ENCODE results near the gene PRDM16. TPM values are rescaled to one million over a fixed set of nuclear protein-coding genes. Genes with fewer than 3 reads are reported as not detected.

The PRDM16 gene
- total and polyA plus RNA-seq, 2 experiments from 2014 or later = 0.14 to 0.16 TPM

- peaks cover 17% of the 10 kb centered on the region for H3F3A ChIP-seq (replicated peaks; ENCODE audit: low read depth)
- H3K79me2 ChIP-seq (replicated peaks; ENCODE audit: insufficient read depth) = peaks cover 19% of the 10 kb centered on the region; the same call in 1 of the 2 replicates
- H3K9me3 Mint-ChIP-seq = peaks cover 3% of the 10 kb centered on the region; the same call in 1 of the 3 replicates
- H3K4me3 Mint-ChIP-seq = 0 out of 3 replicates have a peak overlapping the region, but pooled peaks have one; percentile 30
- peak overlapping the region; percentile 85; the same call in 1 of the 2 replicates for H3K4me3 ChIP-seq
- TF ChIP-seq ZNF462 (CRISPR knock-in tag; IDR thresholded peaks at IDR 0.05) (no peak), EZH2 (IDR thresholded peaks at IDR 0.05; ENCODE audit: low read depth, unreplicated experiment) (no peak), JUNB (IDR thresholded peaks at IDR 0.05; ENCODE audit: unreplicated experiment) (no peak), CTCF (conservative IDR thresholded peaks at IDR 0.05; ENCODE audit: low read depth in 2 of 2) (peak; percentile 80 to 95), CREB1 (CRISPR knock-in tag; IDR thresholded peaks at IDR 0.05; ENCODE audit: low read depth) (0 out of 2 replicates have a peak, but pooled peaks have one; percentile 18), NANOG (IDR thresholded peaks at IDR 0.05; ENCODE audit: borderline replicate concordance) (no peak), STAT1 (IDR thresholded peaks at IDR 0.05; ENCODE audit: unreplicated experiment) (no peak), EZH2phosphoT487 (IDR thresholded peaks at IDR 0.05; ENCODE audit: unreplicated experiment) (no peak), ZNF331 (CRISPR knock-in tag; IDR thresholded peaks at IDR 0.05; ENCODE audit: low read depth) (no peak)
- peak; percentile 60 for ATAC-seq
- peak; percentile 85 for DNase-seq (ENCODE audit: low spot score)
- peaks cover 16% of the 10 kb centered on the region for H3K27me3 Mint-ChIP-seq (ENCODE audit: insufficient read depth, low read depth, poor library complexity)
- peak overlapping the region; percentile 80 for H3K4me2 ChIP-seq
- H3K9me2 ChIP-seq (ENCODE audit: insufficient read depth) = no peaks in the 10 kb centered on the region
- H3K4me1 Mint-ChIP-seq = peaks cover 16% of the 10 kb centered on the region
- no peak overlapping the region; the same call in 1 of the 2 replicates for H2AFZ ChIP-seq
- no peak overlapping the region for H3K27ac ChIP-seq (ENCODE audit: low read depth)
- H4K20me1 ChIP-seq (replicated peaks; ENCODE audit: insufficient read depth) = no peaks in the 10 kb centered on the region
- H3K36me3 Mint-ChIP-seq (ENCODE audit: low read depth) = 0 out of 3 replicates have a peak, but pooled peaks cover 2% of the 10 kb centered on the region
- H3K36me3 ChIP-seq (ENCODE audit: insufficient read depth) = no peaks in the 10 kb centered on the region
- no peak overlapping the region for H3K27ac Mint-ChIP-seq
- H3K27me3 ChIP-seq (ENCODE audit: insufficient read depth) = no peaks in the 10 kb centered on the region
- peaks cover 18% of the 10 kb centered on the region; the same call in 1 of the 2 replicates for H3K4me1 ChIP-seq (ENCODE audit: insufficient read depth)
Observed at GRCh38 chr1:3453203-3453761, 384.3 kb downstream of the PRDM16 start.

Data from GM23338 (cell line).